ENCODE data around the gene CLCF1.

The CLCF1 gene

GRCh38 chr11:67390947-67391303 is 17.5 kb upstream of the CLCF1 start:
- H3K4me1 ChIP-seq (ENCODE audit: control insufficient read depth, insufficient read depth, low read length): peaks cover 11% of the 10 kb centered on the region
- no peaks in the 10 kb centered on the region for H3K27me3 ChIP-seq (ENCODE audit: control insufficient read depth, insufficient read depth, low read length)
- no peaks in the 10 kb centered on the region for H3K9me3 ChIP-seq (replicated peaks; ENCODE audit: low read length)
- peaks cover 7% of the 10 kb centered on the region for H3K36me3 ChIP-seq (ENCODE audit: insufficient read depth, low read length)
- H3K4me3 ChIP-seq (ENCODE audit: low read length): peak overlapping the region; percentile 92
- peak overlapping the region; percentile 98 for H3K4me2 ChIP-seq (ENCODE audit: low read length)
- H3K9ac ChIP-seq (ENCODE audit: low read depth, low read length): peak overlapping the region; percentile 97

DNA sequence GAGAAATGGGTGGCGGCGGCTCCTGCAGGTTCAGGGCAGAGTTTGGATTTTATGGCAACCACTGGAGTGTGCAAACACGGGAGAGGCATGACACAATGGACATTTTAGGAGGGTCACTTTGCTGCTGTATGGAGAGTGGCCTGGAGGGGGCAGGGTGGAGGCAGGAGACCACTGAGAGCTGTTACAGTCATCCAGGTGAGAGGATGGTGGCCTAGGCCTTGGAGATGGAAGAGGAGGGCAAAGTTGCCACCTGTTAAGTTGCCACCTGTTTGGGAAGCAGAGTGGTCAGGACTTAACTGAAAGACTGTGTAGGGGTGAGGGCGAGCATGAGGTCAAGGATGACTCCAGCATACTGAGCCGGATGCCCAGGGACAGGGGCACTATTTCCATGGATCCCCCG is 16.1 kb upstream of the CLCF1 start:
- H3K4me3 ChIP-seq (ENCODE audit: low read length): no peak overlapping the region
- H3K36me3 ChIP-seq (ENCODE audit: insufficient read depth, low read length): no peaks in the 10 kb centered on the region
- H3K4me1 ChIP-seq (ENCODE audit: control insufficient read depth, insufficient read depth, low read length): peaks cover 22% of the 10 kb centered on the region
- H3K27me3 ChIP-seq (ENCODE audit: control insufficient read depth, insufficient read depth, low read length): no peaks in the 10 kb centered on the region
- no peak overlapping the region for H3K4me2 ChIP-seq (ENCODE audit: low read length)
- no peaks in the 10 kb centered on the region for H3K9me3 ChIP-seq (replicated peaks; ENCODE audit: low read length)
- no peak overlapping the region for H3K9ac ChIP-seq (ENCODE audit: low read depth, low read length)

GRCh38 chr11:67387518-67387917 is 14.1 kb upstream of the CLCF1 start:
- Histone ChIP-seq H3K4me3 (ENCODE audit: low read length) (no peak overlapping the region), H3K36me3 (ENCODE audit: insufficient read depth, low read length) (no peaks in the 10 kb centered on the region), H3K4me2 (ENCODE audit: low read length) (no peak overlapping the region), H3K9me3 (replicated peaks; ENCODE audit: low read length) (no peaks in the 10 kb centered on the region), H3K4me1 (ENCODE audit: control insufficient read depth, insufficient read depth, low read length) (peaks cover 22% of the 10 kb centered on the region), H3K27me3 (ENCODE audit: control insufficient read depth, insufficient read depth, low read length) (no peaks in the 10 kb centered on the region), H3K9ac (ENCODE audit: low read depth, low read length) (no peak overlapping the region)

DNA sequence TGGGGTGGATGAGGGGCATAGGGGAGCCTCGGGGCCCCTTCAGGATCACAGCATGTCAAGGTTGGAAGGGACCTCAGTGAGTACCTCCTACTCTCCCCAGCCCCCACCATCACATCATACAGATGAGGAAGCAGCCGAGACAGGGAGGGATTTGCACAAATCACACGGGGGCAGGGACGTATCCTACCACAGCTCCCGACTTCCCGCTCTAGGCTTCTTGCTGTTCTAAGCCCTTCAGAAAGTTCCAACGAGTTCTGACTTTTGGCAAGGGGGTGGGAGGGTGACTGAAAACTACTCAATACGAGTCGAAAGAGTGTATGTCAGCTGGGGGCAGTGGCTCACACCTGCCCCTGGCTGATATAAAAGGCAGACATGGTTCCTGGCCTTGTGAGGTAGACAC is 13.7 kb upstream of the CLCF1 start:
- no peaks in the 10 kb centered on the region for H3K27me3 ChIP-seq (ENCODE audit: control insufficient read depth, insufficient read depth, low read length)
- H3K9me3 ChIP-seq (replicated peaks; ENCODE audit: low read length): no peaks in the 10 kb centered on the region
- peaks cover 22% of the 10 kb centered on the region for H3K4me1 ChIP-seq (ENCODE audit: control insufficient read depth, insufficient read depth, low read length)
- no peak overlapping the region for H3K4me2 ChIP-seq (ENCODE audit: low read length)
- H3K9ac ChIP-seq (ENCODE audit: low read depth, low read length): no peak overlapping the region
- H3K36me3 ChIP-seq (ENCODE audit: insufficient read depth, low read length): no peaks in the 10 kb centered on the region
- no peak overlapping the region for H3K4me3 ChIP-seq (ENCODE audit: low read length)

DNA sequence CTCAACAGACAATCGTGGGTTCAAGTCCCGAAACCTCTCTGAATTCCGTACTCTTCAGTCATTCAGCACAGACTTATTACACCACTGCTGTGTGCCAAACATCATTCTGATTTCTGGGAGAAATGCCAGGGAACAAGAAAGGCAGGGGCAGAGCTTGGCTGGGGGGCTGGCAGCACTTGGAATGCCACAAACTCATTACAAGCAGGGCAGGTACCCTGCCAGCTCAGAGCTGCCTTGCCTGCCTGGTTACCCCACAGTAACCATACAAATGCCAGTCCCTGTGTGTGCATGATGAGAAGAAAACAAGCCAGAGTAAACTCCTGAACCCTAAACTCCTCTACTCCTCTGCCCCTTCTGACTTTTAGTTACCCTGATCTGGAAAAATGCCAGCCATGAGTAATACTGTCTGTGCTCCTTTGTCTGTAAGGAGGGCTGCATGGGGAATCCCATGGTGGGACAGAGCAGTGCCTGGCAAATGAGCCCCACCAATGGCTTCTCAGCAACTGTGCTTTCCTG is 11.5 kb upstream of the CLCF1 start:
- Histone ChIP-seq H3K4me2 (ENCODE audit: low read length) (peak overlapping the region; percentile 51), H3K36me3 (ENCODE audit: insufficient read depth, low read length) (no peaks in the 10 kb centered on the region), H3K4me3 (ENCODE audit: low read length) (peak overlapping the region; percentile 4), H3K4me1 (ENCODE audit: control insufficient read depth, insufficient read depth, low read length) (peaks cover 17% of the 10 kb centered on the region), H3K9ac (ENCODE audit: low read depth, low read length) (no peak overlapping the region), H3K9me3 (replicated peaks; ENCODE audit: low read length) (no peaks in the 10 kb centered on the region), H3K27me3 (ENCODE audit: control insufficient read depth, insufficient read depth, low read length) (no peaks in the 10 kb centered on the region)

DNA sequence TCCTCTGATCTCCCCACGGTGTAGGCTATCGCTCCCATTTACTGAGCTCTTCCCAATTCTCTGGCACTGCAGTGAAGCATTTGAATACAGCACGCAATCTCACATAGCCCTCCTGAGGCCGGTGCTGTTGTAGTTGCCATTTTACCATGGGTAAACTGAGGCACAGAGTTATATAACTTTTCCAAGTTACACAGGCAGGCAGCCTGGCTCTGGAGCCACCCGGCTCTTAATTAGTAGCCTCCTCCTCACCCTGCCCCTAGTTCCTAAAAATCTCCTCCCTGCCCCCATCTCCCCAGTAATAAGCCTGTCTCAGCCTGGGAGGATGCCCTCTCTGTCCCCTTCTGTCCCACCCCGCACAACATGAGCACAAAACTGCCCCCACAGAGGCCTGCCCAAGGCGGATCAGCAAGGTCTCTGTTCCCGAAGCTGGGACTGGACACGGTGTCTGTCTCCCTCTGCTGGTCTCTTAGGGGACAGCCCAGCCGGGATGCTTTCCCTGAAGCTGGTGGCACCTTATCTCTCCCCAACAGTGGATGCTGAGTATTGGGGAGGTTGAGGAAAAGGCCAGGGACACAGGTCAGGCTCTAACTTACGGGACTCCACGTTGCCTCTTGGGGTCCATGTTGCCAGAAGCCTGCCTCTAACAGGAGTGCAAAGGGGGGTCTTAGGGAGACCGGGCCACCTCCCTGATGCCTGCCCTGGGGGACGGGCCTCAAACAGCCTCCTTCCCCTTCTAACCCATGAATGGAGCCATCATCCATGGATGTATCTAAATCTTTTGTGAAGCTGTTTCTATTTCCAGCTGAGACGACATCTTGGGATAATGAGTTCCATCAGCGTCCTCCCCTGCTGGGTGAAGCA is 9.1 kb upstream of the CLCF1 start:
- H3K4me1 ChIP-seq (ENCODE audit: control insufficient read depth, insufficient read depth, low read length): peaks cover 38% of the 10 kb centered on the region
- no peak overlapping the region for H3K9ac ChIP-seq (ENCODE audit: low read depth, low read length)
- no peak overlapping the region for H3K4me2 ChIP-seq (ENCODE audit: low read length)
- no peaks in the 10 kb centered on the region for H3K9me3 ChIP-seq (replicated peaks; ENCODE audit: low read length)
- no peak overlapping the region for H3K4me3 ChIP-seq (ENCODE audit: low read length)
- no peaks in the 10 kb centered on the region for H3K27me3 ChIP-seq (ENCODE audit: control insufficient read depth, insufficient read depth, low read length)
- H3K36me3 ChIP-seq (ENCODE audit: insufficient read depth, low read length): no peaks in the 10 kb centered on the region

- no peak overlapping the region for H3K9ac ChIP-seq (ENCODE audit: low read depth, low read length)
- no peak overlapping the region for H3K4me3 ChIP-seq (ENCODE audit: low read length)
- no peaks in the 10 kb centered on the region for H3K9me3 ChIP-seq (replicated peaks; ENCODE audit: low read length)
- no peaks in the 10 kb centered on the region for H3K36me3 ChIP-seq (ENCODE audit: insufficient read depth, low read length)
- H3K4me2 ChIP-seq (ENCODE audit: low read length): no peak overlapping the region
- H3K4me1 ChIP-seq (ENCODE audit: control insufficient read depth, insufficient read depth, low read length): peaks cover 46% of the 10 kb centered on the region
- no peaks in the 10 kb centered on the region for H3K27me3 ChIP-seq (ENCODE audit: control insufficient read depth, insufficient read depth, low read length)
Measured at GRCh38 chr11:67381244-67381972, 8.0 kb upstream of the CLCF1 start.

DNA sequence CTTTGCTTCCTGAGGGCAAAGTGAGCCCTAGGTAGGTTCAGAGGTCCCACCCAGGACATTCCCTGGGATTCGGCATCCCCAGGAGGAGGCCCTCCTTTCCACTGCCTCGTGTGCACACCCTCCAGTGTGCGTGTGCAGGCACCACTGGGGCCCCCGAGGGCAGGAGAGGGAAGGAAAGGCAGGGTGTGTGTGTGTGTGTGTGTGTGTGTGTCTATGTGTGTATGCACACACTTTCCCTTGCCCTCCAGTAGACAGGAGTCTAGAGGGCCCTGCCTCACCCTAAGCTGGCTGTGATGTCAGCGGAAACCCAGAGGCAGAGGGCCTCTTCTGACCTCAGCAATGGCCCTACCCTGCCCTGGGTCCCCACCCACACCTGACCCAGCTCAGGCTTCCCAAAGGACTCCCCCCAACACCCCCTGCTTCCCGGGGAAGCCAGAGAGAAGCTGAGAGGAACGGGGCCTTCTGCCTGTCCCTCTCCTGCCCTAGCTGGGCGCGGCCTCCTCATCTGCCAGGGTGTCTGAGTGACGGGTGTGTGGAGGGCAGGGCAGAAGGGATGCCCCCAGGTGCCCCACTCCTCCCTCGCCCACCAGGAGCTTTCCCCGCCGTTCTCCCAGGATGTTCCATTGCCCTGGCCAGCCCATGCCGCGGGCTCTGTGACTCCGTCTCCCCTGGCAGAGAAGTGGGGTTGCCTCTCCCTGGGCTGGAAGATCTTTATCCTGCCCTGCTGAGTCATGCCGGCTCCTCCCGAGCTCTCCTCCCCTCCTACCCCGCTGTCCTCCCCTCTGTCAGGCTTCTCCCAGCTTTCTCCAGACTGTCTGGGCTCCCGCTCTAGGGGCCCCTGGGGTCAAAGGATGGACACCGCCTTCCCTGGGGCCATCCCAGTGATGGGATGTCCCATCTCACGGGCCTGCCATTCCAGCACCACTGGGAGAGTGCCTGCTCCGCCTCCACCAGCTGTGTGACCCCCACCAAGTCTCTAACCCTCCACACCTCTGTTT is 6.0 kb upstream of the CLCF1 start:
- peak overlapping the region; percentile 36 for H3K4me2 ChIP-seq (ENCODE audit: low read length)
- no peaks in the 10 kb centered on the region for H3K9me3 ChIP-seq (replicated peaks; ENCODE audit: low read length)
- peaks cover 54% of the 10 kb centered on the region for H3K4me1 ChIP-seq (ENCODE audit: control insufficient read depth, insufficient read depth, low read length)
- no peaks in the 10 kb centered on the region for H3K36me3 ChIP-seq (ENCODE audit: insufficient read depth, low read length)
- H3K9ac ChIP-seq (ENCODE audit: low read depth, low read length): peak overlapping the region; percentile 39
- no peak overlapping the region for H3K4me3 ChIP-seq (ENCODE audit: low read length)
- no peaks in the 10 kb centered on the region for H3K27me3 ChIP-seq (ENCODE audit: control insufficient read depth, insufficient read depth, low read length)

- Histone ChIP-seq H3K9ac (ENCODE audit: low read depth, low read length) (no peak overlapping the region), H3K4me2 (ENCODE audit: low read length) (no peak overlapping the region), H3K27me3 (ENCODE audit: control insufficient read depth, insufficient read depth, low read length) (no peaks in the 10 kb centered on the region), H3K9me3 (replicated peaks; ENCODE audit: low read length) (no peaks in the 10 kb centered on the region), H3K4me3 (ENCODE audit: low read length) (no peak overlapping the region), H3K36me3 (ENCODE audit: insufficient read depth, low read length) (no peaks in the 10 kb centered on the region), H3K4me1 (ENCODE audit: control insufficient read depth, insufficient read depth, low read length) (peaks cover 53% of the 10 kb centered on the region)
Measured at GRCh38 chr11:67378544-67378943, 5.1 kb upstream of the CLCF1 start.

DNA sequence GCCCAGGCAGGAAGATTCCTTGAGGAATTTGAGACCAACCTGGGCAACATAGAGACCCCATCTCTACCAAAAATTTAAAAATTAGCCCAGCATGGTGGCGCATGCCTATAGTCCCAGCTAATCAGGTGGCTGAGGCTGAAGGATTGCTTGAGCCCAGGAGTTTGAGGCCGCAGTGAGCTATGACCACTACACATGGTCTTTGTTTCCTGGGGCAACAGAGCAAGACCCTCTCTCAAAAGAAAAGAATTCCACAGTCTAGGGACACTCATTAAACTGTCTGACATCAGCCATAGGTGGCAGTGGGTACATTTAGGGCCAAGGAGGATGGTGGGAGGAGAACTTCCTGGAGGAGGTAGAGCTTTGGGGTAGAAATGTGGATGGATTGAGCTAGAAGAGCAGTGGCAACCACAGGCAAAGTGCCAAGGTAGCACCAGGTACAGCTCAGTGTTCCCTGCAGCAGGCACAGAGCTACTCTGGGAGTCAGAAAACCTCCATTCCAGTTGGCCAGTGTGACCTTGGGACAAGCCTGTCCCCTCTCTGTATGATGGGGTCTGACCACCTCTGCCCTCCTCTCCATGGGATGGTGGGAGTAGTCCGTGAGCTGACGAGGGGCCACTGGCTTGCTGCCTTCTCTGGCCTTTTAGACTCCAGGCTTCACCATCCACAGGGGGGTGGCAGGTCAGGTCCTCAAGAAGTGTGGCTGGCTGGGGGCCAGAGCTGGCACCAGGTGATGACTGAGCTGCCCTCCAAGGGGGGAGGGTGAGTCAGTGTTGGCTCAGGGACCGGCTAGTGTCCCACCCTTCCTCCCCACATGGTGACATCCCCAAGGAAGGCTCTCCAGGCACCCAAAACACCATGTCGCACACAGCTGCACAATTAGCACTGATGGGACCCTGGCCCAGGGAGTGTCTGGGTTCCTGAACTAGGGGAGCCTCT is 3.7 kb upstream of the CLCF1 start:
- H3K36me3 ChIP-seq (ENCODE audit: insufficient read depth, low read length): no peaks in the 10 kb centered on the region
- no peak overlapping the region for H3K4me2 ChIP-seq (ENCODE audit: low read length)
- no peak overlapping the region for H3K9ac ChIP-seq (ENCODE audit: low read depth, low read length)
- H3K9me3 ChIP-seq (replicated peaks; ENCODE audit: low read length): no peaks in the 10 kb centered on the region
- no peak overlapping the region for H3K4me3 ChIP-seq (ENCODE audit: low read length)
- H3K4me1 ChIP-seq (ENCODE audit: control insufficient read depth, insufficient read depth, low read length): peaks cover 50% of the 10 kb centered on the region
- H3K27me3 ChIP-seq (ENCODE audit: control insufficient read depth, insufficient read depth, low read length): no peaks in the 10 kb centered on the region

Data from skeletal muscle satellite cell (primary cell).